SK-N-SH (cell line): ENCODE results near the gene CBLB. TPM values are rescaled to one million over a fixed set of nuclear protein-coding genes. Genes with fewer than 3 reads are reported as not detected.

ENCODE experiments used
- CTCF ChIA-PET: fragments of 300-600, 350-600 bp; formaldehyde crosslinking; extraction: SDS; loops from one replicate; lab custom pipeline; 2021; lab: Yijun Ruan, JAX
- POLR2A ChIA-PET: fragments of 350-600 bp; sonication (Branson Sonifier 250); formaldehyde crosslinking; extraction: SDS; loops from one replicate; lab custom pipeline; 2020; ENCODE audit warnings: antibody characterized with exemption, inconsistent platforms; lab: Yijun Ruan, JAX
- DNase-seq: peaks from one replicate; pipeline ENCODE4 v3.0.0; 2012
- H2AFZ ChIP-seq: fragments of 200-600 bp; sonication (generic); 2 replicates; pipeline ENCODE4 v1.8.1; 2016; ENCODE audit warnings: antibody characterized with exemption, mild to moderate bottlenecking, low read depth
- H3F3A ChIP-seq: fragments of 200-600 bp; sonication (generic); replicated peaks from 2 replicates; pipeline ENCODE3; 2016; ENCODE audit warnings: antibody characterized with exemption, mild to moderate bottlenecking; ENCODE audit not compliant: insufficient read depth
- H3K27ac ChIP-seq, 2 experiments: fragments of 200-500 bp in 1 of 2; fragments of 200-600 bp in 1 of 2; sonication (Bioruptor generic) in 1 of 2; sonication (generic), shearing (Covaris generic) in 1 of 2; 2 replicates each; pipeline versions ENCODE4 v1.5.1 to v1.6.1; 2014 to 2016; ENCODE audit warnings: low read depth in 2 of 2, inconsistent platforms in 1 of 2, low read length in 1 of 2, mild to moderate bottlenecking in 1 of 2, mixed read lengths in 1 of 2
- H3K27me3 ChIP-seq: fragments of 200-600 bp; sonication (generic), shearing (Covaris generic); 2 replicates; pipeline ENCODE4 v1.6.1; 2016; ENCODE audit warnings: mixed run types; ENCODE audit not compliant: insufficient read depth
- H3K36me3 ChIP-seq, 2 experiments: fragments of 200-500 bp in 1 of 2; fragments of 200-600 bp in 1 of 2; sonication (Bioruptor generic) in 1 of 2; sonication (generic) in 1 of 2; replicated peaks in 1 of 2; 2 replicates each; pipeline versions ENCODE3 to v1.5.1; 2014 to 2016; ENCODE audit warnings: low read length in 1 of 2, mild to moderate bottlenecking in 1 of 2; ENCODE audit not compliant: insufficient read depth in 2 of 2, control insufficient read depth in 1 of 2
- H3K4me1 ChIP-seq, 2 experiments: fragments of 200-500 bp in 1 of 2; fragments of 200-600 bp in 1 of 2; sonication (Bioruptor generic) in 1 of 2; sonication (generic), shearing (Covaris generic) in 1 of 2; 2 replicates each; pipeline versions ENCODE4 v1.5.1 to v1.6.1; 2014 to 2016; ENCODE audit warnings: low read depth in 1 of 2, low read length in 1 of 2, mixed run types in 1 of 2; ENCODE audit not compliant: insufficient read depth in 2 of 2, control insufficient read depth in 1 of 2
- H3K4me2 ChIP-seq: fragments of 200-600 bp; sonication (generic), shearing (Covaris generic); 2 replicates; pipeline ENCODE4 v1.6.1; 2017; ENCODE audit warnings: mixed run types
- H3K4me3 ChIP-seq, 2 experiments: fragments of 200-500 bp in 1 of 2; fragments of 200-600 bp in 1 of 2; sonication (Bioruptor generic) in 1 of 2; sonication (generic), shearing (Covaris generic) in 1 of 2; 2 replicates each; pipeline versions ENCODE4 v1.5.1 to v1.8.1; 2014 to 2016; ENCODE audit warnings: low read depth in 2 of 2, inconsistent platforms in 1 of 2, low read length in 1 of 2, mild to moderate bottlenecking in 1 of 2, mixed read lengths in 1 of 2, moderate library complexity in 1 of 2
- H3K79me2 ChIP-seq: fragments of 200-600 bp; sonication (generic); 2 replicates; pipeline ENCODE4 v1.8.1; 2017; ENCODE audit warnings: mild to moderate bottlenecking; ENCODE audit not compliant: insufficient read depth
- H3K9ac ChIP-seq: fragments of 200-600 bp; sonication (generic); 2 replicates; pipeline ENCODE4 v1.6.1; 2017; ENCODE audit warnings: mixed run types
- H3K9me2 ChIP-seq: fragments of 200-600 bp; sonication (generic); 2 replicates; pipeline ENCODE4 v1.6.1; 2017; ENCODE audit warnings: mixed run types
- H3K9me3 ChIP-seq: fragments of 200-600 bp; sonication (generic); 2 replicates; pipeline ENCODE4 v1.6.1; 2017; ENCODE audit warnings: mixed run types, mild to moderate bottlenecking, moderate library complexity
- H4K20me1 ChIP-seq: fragments of 200-600 bp; sonication (generic); 2 replicates; pipeline ENCODE4 v1.6.1; 2017; ENCODE audit warnings: mild to moderate bottlenecking, mixed run types; ENCODE audit not compliant: insufficient read depth
- CHD2 ChIP-seq: fragments of 150-350 bp; IDR thresholded peaks from 2 replicates; pipeline ENCODE4 v1.6.1; 2018; ENCODE audit warnings: low read length; ENCODE audit not compliant: partially characterized antibody
- GABPA ChIP-seq: IDR thresholded peaks from 2 replicates; pipeline ENCODE4 v1.4.0; 2012; ENCODE audit warnings: low read depth, mild to moderate bottlenecking
- GATA2 ChIP-seq: sonication (generic); formaldehyde crosslinking; IDR thresholded peaks from 2 replicates; pipeline ENCODE4 v1.5.0; 2020; ENCODE audit warnings: mild to moderate bottlenecking, missing genetic modification reagents
- JUND ChIP-seq: IDR thresholded peaks from 2 replicates; pipeline ENCODE4 v1.4.0; 2012
- NFIC ChIP-seq: IDR thresholded peaks from 2 replicates; pipeline ENCODE4 v1.4.0; 2012; ENCODE audit warnings: borderline replicate concordance
- PBX3 ChIP-seq: IDR thresholded peaks from 2 replicates; pipeline ENCODE4; 2012
- POLR2AphosphoS5 ChIP-seq: IDR thresholded peaks from 2 replicates; pipeline ENCODE4 v1.6.1; 2012; ENCODE audit warnings: low read depth, low read length
- RAD21 ChIP-seq: IDR thresholded peaks from 2 replicates; pipeline ENCODE4 v1.6.1; 2012; ENCODE audit warnings: mild to moderate bottlenecking, low read length
- RXRA ChIP-seq: IDR thresholded peaks from 2 replicates; pipeline ENCODE4 v1.4.0; 2012; ENCODE audit warnings: low read depth, mild to moderate bottlenecking, borderline replicate concordance
- SIN3A ChIP-seq: IDR thresholded peaks from 2 replicates; pipeline ENCODE4 v1.6.1; 2012; ENCODE audit warnings: low read depth, mild to moderate bottlenecking, low read length, moderate library complexity, borderline replicate concordance
- TCF12 ChIP-seq: IDR thresholded peaks from 2 replicates; pipeline ENCODE4 v1.4.0; 2012
- YY1 ChIP-seq: IDR thresholded peaks from 2 replicates; pipeline ENCODE4 v1.4.0; 2012; ENCODE audit warnings: low read depth, mild to moderate bottlenecking
- polyA plus RNA-seq, 3 experiments: library from polyadenylated mRNA; depleted of rRNA; stranded (reverse); fragments of >200 nt; gene quantifications; 2 replicates each; pipeline ENCODE4 v1.2.3, GENCODE V29; 2012
- TF ChIP-seq, protein P1 (sequence below): IDR thresholded peaks from 2 replicates; pipeline ENCODE4 v1.4.0; 2012; ENCODE audit warnings: low read depth
- TF ChIP-seq, protein P2 (sequence below): IDR thresholded peaks from 2 replicates; pipeline ENCODE4 v1.4.0; 2012; ENCODE audit warnings: low read depth, borderline replicate concordance

Gene CBLB
- polyA plus RNA-seq, 1 of the 3 experiments (the other 2 are of a cell fraction) = 4.4 TPM

DNA sequence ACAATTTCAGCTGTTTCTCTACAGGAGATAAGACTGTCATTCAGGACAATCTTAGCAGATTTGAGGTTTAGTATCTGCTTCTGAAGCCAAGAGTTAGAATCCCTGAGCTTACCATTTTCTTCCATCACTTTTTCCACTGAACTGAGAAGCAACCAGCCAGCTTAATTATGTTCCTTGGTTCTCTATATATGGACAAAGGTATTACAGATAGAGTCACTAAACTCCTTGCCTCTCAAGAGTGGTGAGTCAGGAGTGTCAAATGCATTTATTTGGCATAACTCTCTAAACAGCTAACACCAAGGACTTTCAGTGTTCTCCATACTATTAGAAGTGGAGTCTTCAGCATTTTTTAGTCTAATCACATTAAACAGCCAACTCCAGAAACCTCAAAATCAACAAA lies 262.8 kb downstream of the CBLB start:
- no peak for DNase-seq
- no peaks in the 10 kb centered on the region for H3K9me2 ChIP-seq
- no peaks in the 10 kb centered on the region for H4K20me1 ChIP-seq
- H3K4me2 ChIP-seq = no peak overlapping the region
- no peaks in the 10 kb centered on the region for H3F3A ChIP-seq
- POLR2A ChIA-PET = no interaction called here
- no peaks in the 10 kb centered on the region for H3K4me1 ChIP-seq
- CTCF ChIA-PET = interaction anchor here (1.5 kb wide), 1 partner anchor 1459 kb away, joined by 3 read pairs; no protein-coding TSS in a partner anchor
- H3K9me3 ChIP-seq = no peaks in the 10 kb centered on the region
- TF ChIP-seq RXRA (no peak), RAD21 (no peak), JUND (no peak), GATA2 (CRISPR knock-in tag) (no peak), PBX3 (no peak), YY1 (no peak), CHD2 (no peak), NFIC (no peak), POLR2AphosphoS5 (no peak), SIN3A (no peak), TCF12 (no peak), GABPA (no peak)
- TF ChIP-seq, protein P1, sequence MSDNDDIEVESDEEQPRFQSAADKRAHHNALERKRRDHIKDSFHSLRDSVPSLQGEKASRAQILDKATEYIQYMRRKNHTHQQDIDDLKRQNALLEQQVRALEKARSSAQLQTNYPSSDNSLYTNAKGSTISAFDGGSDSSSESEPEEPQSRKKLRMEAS = no peak
- TF ChIP-seq, protein P2, sequence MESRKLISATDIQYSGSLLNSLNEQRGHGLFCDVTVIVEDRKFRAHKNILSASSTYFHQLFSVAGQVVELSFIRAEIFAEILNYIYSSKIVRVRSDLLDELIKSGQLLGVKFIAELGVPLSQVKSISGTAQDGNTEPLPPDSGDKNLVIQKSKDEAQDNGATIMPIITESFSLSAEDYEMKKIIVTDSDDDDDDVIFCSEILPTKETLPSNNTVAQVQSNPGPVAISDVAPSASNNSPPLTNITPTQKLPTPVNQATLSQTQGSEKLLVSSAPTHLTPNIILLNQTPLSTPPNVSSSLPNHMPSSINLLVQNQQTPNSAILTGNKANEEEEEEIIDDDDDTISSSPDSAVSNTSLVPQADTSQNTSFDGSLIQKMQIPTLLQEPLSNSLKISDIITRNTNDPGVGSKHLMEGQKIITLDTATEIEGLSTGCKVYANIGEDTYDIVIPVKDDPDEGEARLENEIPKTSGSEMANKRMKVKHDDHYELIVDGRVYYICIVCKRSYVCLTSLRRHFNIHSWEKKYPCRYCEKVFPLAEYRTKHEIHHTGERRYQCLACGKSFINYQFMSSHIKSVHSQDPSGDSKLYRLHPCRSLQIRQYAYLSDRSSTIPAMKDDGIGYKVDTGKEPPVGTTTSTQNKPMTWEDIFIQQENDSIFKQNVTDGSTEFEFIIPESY = no peak
- TF ChIP-seq, all 33 proteins: peak for 0
- no peak overlapping the region for H3K9ac ChIP-seq
- H3K27ac ChIP-seq = no peak overlapping the region
- no peaks in the 10 kb centered on the region for H3K27me3 ChIP-seq
- H2AFZ ChIP-seq = no peak overlapping the region
- no peak overlapping the region for H3K4me3 ChIP-seq
- no peaks in the 10 kb centered on the region for H3K79me2 ChIP-seq
- no peaks in the 10 kb centered on the region for H3K36me3 ChIP-seq
